Measurements from ENCODE around the gene CPEB1.
"Not testable (repeated sequence)": the region's sequence is repeated elsewhere in the genome, so short reads cannot be mapped to it uniquely, and the experiment has no call there.

Gene CPEB1

GRCh38 chr15:82545002-82545401 is 102.2 kb downstream of the CPEB1 start:
- DNase-seq (ENCODE audit: low read depth, low spot score): no peak

GRCh38 chr15:82544431-82544830 is 102.7 kb downstream of the CPEB1 start:
- no peak for DNase-seq (ENCODE audit: low read depth, low spot score)

GRCh38 chr15:82543160-82543559 is 104.0 kb downstream of the CPEB1 start:
- peak; percentile 45 for DNase-seq (ENCODE audit: low read depth, low spot score)

GRCh38 chr15:82540984-82541431 is 106.2 kb downstream of the CPEB1 start:
- DNase-seq (ENCODE audit: low read depth, low spot score): no peak

GRCh38 chr15:82540055-82540983 is 106.8 kb downstream of the CPEB1 start, which contains the start of gene RPS17:
TSS of gene RPS17 (minus strand) at chr15:82540457. CDS start at chr15:82540428, 29 bp downstream.
- DNase-seq (ENCODE audit: low read depth, low spot score): peak; percentile 90

- DNase-seq (ENCODE audit: low read depth, low spot score): no peak
Measured at GRCh38 chr15:82539691-82540054, 107.5 kb downstream of the CPEB1 start.

- no peak for DNase-seq (ENCODE audit: low read depth, low spot score)
Measured at GRCh38 chr15:82538961-82539690, 108.0 kb downstream of the CPEB1 start.

GRCh38 chr15:82537351-82537908 is 109.7 kb downstream of the CPEB1 start:
- no peak for DNase-seq (ENCODE audit: low read depth, low spot score)

- DNase-seq (ENCODE audit: low read depth, low spot score): no peak
Measured at GRCh38 chr15:82536409-82537350, 110.5 kb downstream of the CPEB1 start.

GRCh38 chr15:82535566-82536408 is 111.4 kb downstream of the CPEB1 start:
- DNase-seq (ENCODE audit: low read depth, low spot score): no peak

- not testable (repeated sequence) for DNase-seq (ENCODE audit: low read depth, low spot score)
Measured at GRCh38 chr15:82535151-82535550, 112.0 kb downstream of the CPEB1 start.

GRCh38 chr15:82534457-82534861 is 112.7 kb downstream of the CPEB1 start:
- DNase-seq (ENCODE audit: low read depth, low spot score): not testable (repeated sequence)

GRCh38 chr15:82533801-82534200 is 113.4 kb downstream of the CPEB1 start:
- no peak for DNase-seq (ENCODE audit: low read depth, low spot score)

GRCh38 chr15:82532991-82533481 is 114.1 kb downstream of the CPEB1 start:
- DNase-seq (ENCODE audit: low read depth, low spot score): no peak

GRCh38 chr15:82532383-82532990 is 114.7 kb downstream of the CPEB1 start:
- DNase-seq (ENCODE audit: low read depth, low spot score): no peak

- no peak for DNase-seq (ENCODE audit: low read depth, low spot score)
Measured at GRCh38 chr15:82531496-82532382, 115.4 kb downstream of the CPEB1 start.

GRCh38 chr15:82530606-82531379 is 116.4 kb downstream of the CPEB1 start:
- no peak for DNase-seq (ENCODE audit: low read depth, low spot score)

- DNase-seq (ENCODE audit: low read depth, low spot score): no peak
Measured at GRCh38 chr15:82530006-82530405, 117.2 kb downstream of the CPEB1 start.

All from smooth muscle cell of the brain vasculature (primary cell).